Coronary artery (tissue), 2 donors: ENCODE data around the gene NCKAP5.

ENCODE experiments used
- DNase-seq: peaks from one replicate; pipeline ENCODE4 v3.0.0-alpha.2; 2017; ENCODE audit warnings: low spot score
- H3K27ac ChIP-seq, 2 donors: fragments of 200-600 bp; sonication (generic); one replicate each; pipeline ENCODE4 v1.5.1; 2016 to 2019
- H3K4me3 ChIP-seq: fragments of 200-600 bp; sonication (generic); 2 replicates; pipeline ENCODE4 v1.5.1; 2016; ENCODE audit warnings: mild to moderate bottlenecking, moderate library complexity
- CTCF ChIP-seq: fragments of 200-600 bp; sonication (generic); IDR thresholded peaks from one replicate; pipeline ENCODE4 v1.5.1; 2019; ENCODE audit warnings: antibody characterized with exemption

The NCKAP5 gene

DNA sequence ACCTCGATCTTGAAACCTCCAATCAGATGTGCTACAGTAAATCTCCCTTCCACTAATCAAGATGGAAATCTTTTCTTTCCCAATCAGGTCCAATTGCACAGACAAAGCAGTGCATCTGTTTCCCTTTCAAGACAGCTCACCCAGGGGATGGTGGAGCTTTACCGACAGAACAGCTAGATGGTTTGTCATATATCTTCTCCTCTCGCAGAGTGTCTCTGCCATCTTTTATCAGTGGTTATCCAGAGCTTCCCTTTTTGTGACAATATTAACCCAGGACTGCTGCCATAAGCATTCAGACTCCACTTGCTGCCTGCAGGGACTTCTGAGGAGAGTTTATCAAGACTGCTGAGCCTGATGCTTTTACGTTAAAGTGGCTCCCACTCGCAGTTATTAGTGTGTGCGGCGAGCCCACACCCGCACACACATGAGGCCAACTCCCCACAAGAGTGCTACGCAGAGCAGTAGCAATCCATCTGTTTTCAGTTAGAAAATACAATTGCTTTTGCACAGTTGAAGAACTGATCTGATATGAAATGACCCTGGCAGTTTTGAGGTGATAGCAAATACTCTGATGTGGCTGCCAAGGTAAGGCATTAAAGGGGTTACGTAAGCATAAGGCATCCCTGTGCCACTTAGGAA, 398.9 kb downstream of the NCKAP5 start:
- no peak for TF ChIP-seq CTCF
- H3K4me3 ChIP-seq: no peak overlapping the region
- no peak overlapping the region for H3K27ac ChIP-seq
- no peak for DNase-seq

DNA sequence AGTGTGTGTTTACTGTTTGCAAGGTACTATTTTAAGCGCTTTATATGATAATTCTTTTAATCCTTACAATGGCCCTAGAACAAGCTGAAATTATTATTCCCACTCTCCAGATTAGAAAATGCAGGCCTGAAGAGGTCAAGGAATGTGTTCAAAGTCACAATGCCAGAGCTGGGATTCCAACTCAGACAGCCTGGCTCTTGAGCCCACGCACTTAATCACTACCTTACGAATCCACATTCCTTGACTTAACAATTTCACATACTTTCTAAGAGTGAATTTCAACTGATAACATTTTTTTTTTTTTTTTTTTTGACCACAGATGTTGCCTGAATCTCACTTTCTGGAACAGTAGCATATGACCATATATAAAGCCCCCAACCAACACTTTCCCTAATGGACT, 400.3 kb downstream of the NCKAP5 start:
- no peak for DNase-seq
- Histone ChIP-seq H3K27ac (no peak overlapping the region), H3K4me3 (no peak overlapping the region)
- TF ChIP-seq CTCF: no peak

GRCh38 chr2:133167223-133167622, 401.0 kb downstream of the NCKAP5 start:
- no peak for TF ChIP-seq CTCF
- Histone ChIP-seq H3K27ac (no peak overlapping the region), H3K4me3 (no peak overlapping the region)
- no peak for DNase-seq

DNA sequence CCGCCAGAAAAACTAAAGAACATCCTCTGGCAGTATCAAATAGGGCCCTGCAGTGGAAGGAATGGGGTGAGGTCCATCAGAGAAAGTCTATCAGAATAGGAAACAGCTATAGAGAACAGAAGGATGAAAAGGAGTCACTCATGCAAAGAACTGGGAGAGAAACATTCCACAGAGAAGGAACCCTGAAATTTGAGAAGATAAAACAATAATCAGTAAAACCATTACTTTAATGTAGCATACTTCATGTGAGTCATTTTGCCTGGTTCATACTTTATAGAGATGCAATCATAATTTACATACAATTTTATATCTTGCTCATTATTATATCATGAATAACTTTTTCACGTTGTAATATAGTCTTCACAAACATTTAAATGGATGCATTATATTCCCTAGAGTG, 402.2 kb downstream of the NCKAP5 start:
- TF ChIP-seq CTCF: no peak
- Histone ChIP-seq H3K27ac (no peak overlapping the region), H3K4me3 (no peak overlapping the region)
- DNase-seq: no peak

- no peak for TF ChIP-seq CTCF
- no peak for DNase-seq
- no peak overlapping the region for H3K4me3 ChIP-seq
- no peak overlapping the region for H3K27ac ChIP-seq
Observed at GRCh38 chr2:133163111-133163510, 405.2 kb downstream of the NCKAP5 start.

GRCh38 chr2:133158442-133158841, 409.8 kb downstream of the NCKAP5 start:
- DNase-seq: no peak
- H3K4me3 ChIP-seq: no peak overlapping the region
- TF ChIP-seq CTCF: no peak
- H3K27ac ChIP-seq: no peak overlapping the region

DNA sequence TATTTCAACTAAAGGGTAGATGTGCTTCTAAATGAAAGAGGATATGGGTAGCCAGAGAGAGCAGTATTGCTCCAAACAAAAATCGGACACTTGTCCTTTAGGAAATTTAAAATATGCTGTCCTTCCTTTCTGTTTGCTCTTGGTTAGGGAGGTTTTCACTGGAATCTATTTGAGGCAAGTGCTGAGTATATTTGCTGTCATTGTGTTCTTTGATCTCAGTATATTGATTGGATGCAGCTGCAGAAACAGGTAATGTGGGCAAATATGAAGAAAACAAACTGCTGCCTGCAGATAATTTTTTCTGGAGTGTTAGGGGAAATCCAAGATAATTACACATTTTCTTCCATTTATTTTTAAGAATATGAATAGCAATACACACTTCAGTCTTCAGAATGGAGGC, 410.2 kb downstream of the NCKAP5 start:
- Histone ChIP-seq H3K4me3 (no peak overlapping the region), H3K27ac (no peak overlapping the region)
- no peak for TF ChIP-seq CTCF
- DNase-seq: no peak
